Gastroesophageal sphincter (tissue), 3 donors: ENCODE results near the gene STEAP4.

Experiments used
- CTCF ChIP-seq, 4 experiments: fragments of 200-600 bp in 2 of 4; fragments of 450-650 bp in 2 of 4; sonication (generic) in 1 of 4; IDR thresholded peaks; one replicate each; pipeline ENCODE4 v1.5.1; 2017 to 2019; ENCODE audit warnings: antibody characterized with exemption in 4 of 4, mild to moderate bottlenecking in 2 of 4, moderate library complexity in 2 of 4
- POLR2A ChIP-seq, 2 donors: fragments of 450-650 bp; IDR thresholded peaks; one replicate each; pipeline ENCODE4 v1.6.1; 2017; ENCODE audit warnings: antibody characterized with exemption in 2 of 2, mild to moderate bottlenecking in 2 of 2, moderate library complexity in 1 of 2
- POLR2AphosphoS5 ChIP-seq: sonication (generic); formaldehyde crosslinking; IDR thresholded peaks from one replicate; pipeline ENCODE4 v1.6.1; 2017; ENCODE audit warnings: antibody characterized with exemption

- TF ChIP-seq POLR2A (IDR thresholded peaks at IDR 0.05) (no peak), POLR2AphosphoS5 (no peak), CTCF (IDR thresholded peaks at IDR 0.05) (no peak)
Measured at GRCh38 chr7:88316456-88316855, 9.8 kb upstream of the STEAP4 start.
